HL-60 (cell line): ENCODE measurements around the gene HOXD3.

Experiments used
- DNase-seq, 2 experiments: peaks; one replicate each; pipeline ENCODE4 v3.0.0-alpha.2; 2010 to 2020; ENCODE audit warnings: low read depth in 1 of 2, low spot score in 1 of 2
- H3K27ac ChIP-seq: fragments of 250-450 bp; sonication (Bioruptor Pico); replicated peaks from 2 replicates; pipeline ENCODE4 v1.5.1; 2020; ENCODE audit warnings: mild to moderate bottlenecking, moderate library complexity
- H3K27me3 ChIP-seq: fragments of 250-450 bp; sonication (Bioruptor Pico); 2 replicates; pipeline ENCODE4 v1.5.1; 2021; ENCODE audit warnings: mild to moderate bottlenecking, moderate library complexity; ENCODE audit not compliant: insufficient read depth, poor library complexity, severe bottlenecking
- H3K4me3 ChIP-seq: replicated peaks from 2 replicates; pipeline ENCODE4 v1.5.1; 2011; ENCODE audit warnings: mild to moderate bottlenecking, control low read depth, low read length; ENCODE audit not compliant: insufficient read depth
- GABPA ChIP-seq: IDR thresholded peaks from 2 replicates; pipeline ENCODE4 v1.6.1; 2012; ENCODE audit warnings: low read depth
- POLR2AphosphoS5 ChIP-seq: IDR thresholded peaks from 2 replicates; pipeline ENCODE4 v1.6.1; 2012; ENCODE audit warnings: low read depth
- SPI1 ChIP-seq: IDR thresholded peaks from 2 replicates; pipeline ENCODE4 v1.6.1; 2012; ENCODE audit warnings: low read depth, mild to moderate bottlenecking, borderline replicate concordance
- TF ChIP-seq, protein P1 (sequence below): IDR thresholded peaks from one replicate; pipeline ENCODE4 v1.5.1; 2011; ENCODE audit warnings: low read length, control low read depth, inconsistent platforms; ENCODE audit not compliant: insufficient read depth
- TF ChIP-seq, protein P2 (sequence below): IDR thresholded peaks from 2 replicates; pipeline ENCODE4 v1.6.1; 2012; ENCODE audit warnings: low read depth; ENCODE audit not compliant: insufficient replicate concordance

Gene HOXD3

GRCh38 chr2:176152350-176153181, 4.5 kb upstream of the HOXD3 start:
- no peak for TF ChIP-seq SPI1
- no peak for TF ChIP-seq GABPA
- TF ChIP-seq, protein P1, sequence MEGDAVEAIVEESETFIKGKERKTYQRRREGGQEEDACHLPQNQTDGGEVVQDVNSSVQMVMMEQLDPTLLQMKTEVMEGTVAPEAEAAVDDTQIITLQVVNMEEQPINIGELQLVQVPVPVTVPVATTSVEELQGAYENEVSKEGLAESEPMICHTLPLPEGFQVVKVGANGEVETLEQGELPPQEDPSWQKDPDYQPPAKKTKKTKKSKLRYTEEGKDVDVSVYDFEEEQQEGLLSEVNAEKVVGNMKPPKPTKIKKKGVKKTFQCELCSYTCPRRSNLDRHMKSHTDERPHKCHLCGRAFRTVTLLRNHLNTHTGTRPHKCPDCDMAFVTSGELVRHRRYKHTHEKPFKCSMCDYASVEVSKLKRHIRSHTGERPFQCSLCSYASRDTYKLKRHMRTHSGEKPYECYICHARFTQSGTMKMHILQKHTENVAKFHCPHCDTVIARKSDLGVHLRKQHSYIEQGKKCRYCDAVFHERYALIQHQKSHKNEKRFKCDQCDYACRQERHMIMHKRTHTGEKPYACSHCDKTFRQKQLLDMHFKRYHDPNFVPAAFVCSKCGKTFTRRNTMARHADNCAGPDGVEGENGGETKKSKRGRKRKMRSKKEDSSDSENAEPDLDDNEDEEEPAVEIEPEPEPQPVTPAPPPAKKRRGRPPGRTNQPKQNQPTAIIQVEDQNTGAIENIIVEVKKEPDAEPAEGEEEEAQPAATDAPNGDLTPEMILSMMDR, result no peak
- TF ChIP-seq POLR2AphosphoS5, result no peak
- DNase-seq, result no peak
- Histone ChIP-seq H3K4me3 (no peak overlapping the region), H3K27me3 (peaks cover 72% of the 10 kb centered on the region), H3K27ac (no peak overlapping the region)

GRCh38 chr2:176154576-176155252, 2.4 kb upstream of the HOXD3 start:
- Histone ChIP-seq H3K27ac (no peak overlapping the region), H3K27me3 (peaks cover 70% of the 10 kb centered on the region)
- TF ChIP-seq, protein P2, sequence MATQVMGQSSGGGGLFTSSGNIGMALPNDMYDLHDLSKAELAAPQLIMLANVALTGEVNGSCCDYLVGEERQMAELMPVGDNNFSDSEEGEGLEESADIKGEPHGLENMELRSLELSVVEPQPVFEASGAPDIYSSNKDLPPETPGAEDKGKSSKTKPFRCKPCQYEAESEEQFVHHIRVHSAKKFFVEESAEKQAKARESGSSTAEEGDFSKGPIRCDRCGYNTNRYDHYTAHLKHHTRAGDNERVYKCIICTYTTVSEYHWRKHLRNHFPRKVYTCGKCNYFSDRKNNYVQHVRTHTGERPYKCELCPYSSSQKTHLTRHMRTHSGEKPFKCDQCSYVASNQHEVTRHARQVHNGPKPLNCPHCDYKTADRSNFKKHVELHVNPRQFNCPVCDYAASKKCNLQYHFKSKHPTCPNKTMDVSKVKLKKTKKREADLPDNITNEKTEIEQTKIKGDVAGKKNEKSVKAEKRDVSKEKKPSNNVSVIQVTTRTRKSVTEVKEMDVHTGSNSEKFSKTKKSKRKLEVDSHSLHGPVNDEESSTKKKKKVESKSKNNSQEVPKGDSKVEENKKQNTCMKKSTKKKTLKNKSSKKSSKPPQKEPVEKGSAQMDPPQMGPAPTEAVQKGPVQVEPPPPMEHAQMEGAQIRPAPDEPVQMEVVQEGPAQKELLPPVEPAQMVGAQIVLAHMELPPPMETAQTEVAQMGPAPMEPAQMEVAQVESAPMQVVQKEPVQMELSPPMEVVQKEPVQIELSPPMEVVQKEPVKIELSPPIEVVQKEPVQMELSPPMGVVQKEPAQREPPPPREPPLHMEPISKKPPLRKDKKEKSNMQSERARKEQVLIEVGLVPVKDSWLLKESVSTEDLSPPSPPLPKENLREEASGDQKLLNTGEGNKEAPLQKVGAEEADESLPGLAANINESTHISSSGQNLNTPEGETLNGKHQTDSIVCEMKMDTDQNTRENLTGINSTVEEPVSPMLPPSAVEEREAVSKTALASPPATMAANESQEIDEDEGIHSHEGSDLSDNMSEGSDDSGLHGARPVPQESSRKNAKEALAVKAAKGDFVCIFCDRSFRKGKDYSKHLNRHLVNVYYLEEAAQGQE, result no peak
- no peak for TF ChIP-seq GABPA
- TF ChIP-seq, protein P1, result no peak
- no peak for TF ChIP-seq SPI1

GRCh38 chr2:176155356-176156044, 1.6 kb upstream of the HOXD3 start:
- no peak overlapping the region for H3K4me3 ChIP-seq

More at GRCh38 chr2:176154576-176155252, 2.4 kb upstream of the HOXD3 start:
- H3K4me3 ChIP-seq, result no peak overlapping the region
- DNase-seq, result no peak

More at GRCh38 chr2:176155356-176156044, 1.6 kb upstream of the HOXD3 start:
- TF ChIP-seq SPI1, result no peak
- TF ChIP-seq, protein P2, result no peak
- no peak for TF ChIP-seq POLR2AphosphoS5
- TF ChIP-seq, protein P1, result no peak
- no peak for TF ChIP-seq GABPA
- H3K27ac ChIP-seq, result no peak overlapping the region
- DNase-seq, result no peak
- H3K27me3 ChIP-seq, result peaks cover 71% of the 10 kb centered on the region
